Gastroesophageal sphincter (tissue), 4 donors: Measurements from ENCODE around the gene JMY. TPM values are rescaled to one million over a fixed set of nuclear protein-coding genes. Genes with fewer than 3 reads are reported as not detected.

Source experiments
- ATAC-seq: fragments of 150-250 bp; one replicate; pipeline ENCODE4 v1.9.1; 2016; ENCODE audit warnings: mild to moderate bottlenecking, moderate library complexity
- H3K27ac ChIP-seq, 4 donors: fragments of 200-600 bp; sonication (generic) in 3 of 4; 1 replicate in 3 of 4; 2 replicates in 1 of 4; pipeline ENCODE4 v1.5.1; 2016 to 2019
- H3K27me3 ChIP-seq: fragments of 200-600 bp; sonication (generic); one replicate; pipeline ENCODE4 v1.5.1; 2019
- H3K36me3 ChIP-seq, 2 donors: fragments of 200-600 bp; sonication (generic); one replicate each; pipeline ENCODE4 v1.5.1; 2019; ENCODE audit warnings: control low read depth in 1 of 2
- H3K4me1 ChIP-seq, 3 donors: fragments of 200-600 bp; sonication (generic); 1 replicate in 2 of 3; 2 replicates in 1 of 3; pipeline ENCODE4 v1.5.1; 2016 to 2019; ENCODE audit warnings: control low read depth in 2 of 3
- H3K4me3 ChIP-seq, 2 donors: fragments of 200-600 bp; sonication (generic); one replicate each; pipeline ENCODE4 v1.5.1; 2019; ENCODE audit warnings: mild to moderate bottlenecking in 1 of 2, moderate library complexity in 1 of 2
- H3K9me3 ChIP-seq, 3 donors: fragments of 200-600 bp; sonication (generic); one replicate each; pipeline ENCODE4 v1.5.1; 2017 to 2019; ENCODE audit warnings: control low read depth in 2 of 3
- EP300 ChIP-seq: sonication (generic); formaldehyde crosslinking; IDR thresholded peaks from one replicate; pipeline ENCODE4 v1.6.1; 2017; ENCODE audit warnings: antibody characterized with exemption, mild to moderate bottlenecking
- POLR2A ChIP-seq, 2 donors: fragments of 450-650 bp; IDR thresholded peaks; one replicate each; pipeline ENCODE4 v1.6.1; 2017; ENCODE audit warnings: antibody characterized with exemption in 2 of 2, mild to moderate bottlenecking in 2 of 2, moderate library complexity in 1 of 2
- POLR2AphosphoS5 ChIP-seq: sonication (generic); formaldehyde crosslinking; IDR thresholded peaks from one replicate; pipeline ENCODE4 v1.6.1; 2017; ENCODE audit warnings: antibody characterized with exemption
- WGBS, 2 donors: methylation state at CpG; one replicate each; pipeline ENCODE4 v1.1.5; 2018; ENCODE audit warnings: low coverage in 1 of 2; 5-methylcytosine and 5-hydroxymethylcytosine counted together
- total RNA-seq, 4 donors: library from RNA; depleted of rRNA; stranded (reverse); fragments of >200 nt; gene quantifications; one replicate each; pipeline ENCODE4 v1.1.0, GENCODE V29; 2016
- TF ChIP-seq, protein P1 (sequence below), 4 experiments: fragments of 200-600 bp in 2 of 4; fragments of 450-650 bp in 2 of 4; sonication (generic) in 1 of 4; IDR thresholded peaks; one replicate each; pipeline ENCODE4 v1.5.1; 2017 to 2019; ENCODE audit warnings: antibody characterized with exemption in 4 of 4, mild to moderate bottlenecking in 2 of 4, moderate library complexity in 2 of 4

Gene JMY
- total RNA-seq, 4 donors from 2014 or later, result 33.1 to 54.2 (median 46.5) TPM

DNA sequence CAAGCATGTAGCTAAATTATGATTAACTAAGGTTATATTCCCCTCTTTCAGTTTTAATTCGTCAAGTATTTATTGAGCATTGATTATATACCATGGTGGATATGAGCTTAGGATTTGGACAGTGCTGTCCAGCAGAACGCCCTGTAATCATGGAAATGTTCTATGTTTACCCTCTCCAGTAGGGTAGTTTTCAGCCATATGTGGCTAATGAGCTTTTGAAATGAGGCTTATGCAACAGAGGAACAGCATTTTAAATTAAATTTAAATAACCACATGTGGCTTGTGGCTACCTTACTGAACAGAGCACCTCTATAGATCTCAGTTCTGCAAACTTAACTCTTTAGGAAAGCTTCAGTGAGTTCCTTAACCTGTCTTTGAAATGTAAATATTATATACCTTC lies 59.1 kb downstream of the JMY start:
- Histone ChIP-seq H3K4me1 (no peaks in the 10 kb centered on the region), H3K9me3 (no peaks in the 10 kb centered on the region), H3K27me3 (no peaks in the 10 kb centered on the region), H3K36me3 (peaks cover 0 to 59% of the 10 kb centered on the region in 2 donors), H3K27ac (no peak overlapping the region), H3K4me3 (no peak overlapping the region)
- ATAC-seq, result no peak
- 89 to 100% methylated on average over 2 of the region's 2 CpGs for WGBS, 2 donors
- TF ChIP-seq, protein P1, sequence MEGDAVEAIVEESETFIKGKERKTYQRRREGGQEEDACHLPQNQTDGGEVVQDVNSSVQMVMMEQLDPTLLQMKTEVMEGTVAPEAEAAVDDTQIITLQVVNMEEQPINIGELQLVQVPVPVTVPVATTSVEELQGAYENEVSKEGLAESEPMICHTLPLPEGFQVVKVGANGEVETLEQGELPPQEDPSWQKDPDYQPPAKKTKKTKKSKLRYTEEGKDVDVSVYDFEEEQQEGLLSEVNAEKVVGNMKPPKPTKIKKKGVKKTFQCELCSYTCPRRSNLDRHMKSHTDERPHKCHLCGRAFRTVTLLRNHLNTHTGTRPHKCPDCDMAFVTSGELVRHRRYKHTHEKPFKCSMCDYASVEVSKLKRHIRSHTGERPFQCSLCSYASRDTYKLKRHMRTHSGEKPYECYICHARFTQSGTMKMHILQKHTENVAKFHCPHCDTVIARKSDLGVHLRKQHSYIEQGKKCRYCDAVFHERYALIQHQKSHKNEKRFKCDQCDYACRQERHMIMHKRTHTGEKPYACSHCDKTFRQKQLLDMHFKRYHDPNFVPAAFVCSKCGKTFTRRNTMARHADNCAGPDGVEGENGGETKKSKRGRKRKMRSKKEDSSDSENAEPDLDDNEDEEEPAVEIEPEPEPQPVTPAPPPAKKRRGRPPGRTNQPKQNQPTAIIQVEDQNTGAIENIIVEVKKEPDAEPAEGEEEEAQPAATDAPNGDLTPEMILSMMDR (IDR thresholded peaks at IDR 0.05), result no peak
- no peak for TF ChIP-seq EP300
- no peak for TF ChIP-seq POLR2AphosphoS5
- TF ChIP-seq POLR2A (IDR thresholded peaks at IDR 0.05), result no peak

DNA sequence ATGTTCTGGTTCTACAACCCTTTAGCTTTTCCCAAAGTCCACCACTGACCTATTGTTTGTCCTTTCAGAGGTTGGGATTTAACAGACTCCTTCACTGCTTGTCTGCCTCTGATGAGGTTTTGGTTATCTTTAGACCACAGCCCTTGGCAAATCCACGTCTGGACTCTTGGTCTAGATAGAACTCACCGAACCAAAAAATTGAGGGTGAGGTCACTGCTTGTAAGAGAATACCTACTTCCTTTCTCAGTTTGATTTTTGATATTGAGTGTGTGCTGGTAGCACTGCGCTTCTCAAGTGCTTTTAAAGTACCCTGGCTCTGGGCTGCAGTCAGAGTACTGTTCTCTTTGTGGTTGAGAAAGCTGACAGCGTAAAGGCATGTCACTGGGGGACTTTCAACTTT lies 61.7 kb downstream of the JMY start:
- H3K36me3 ChIP-seq, result peaks cover 4 to 59% of the 10 kb centered on the region in 2 donors
- H3K27ac ChIP-seq, result no peak overlapping the region
- WGBS, 2 donors, result 74 to 100% methylated on average over 1 to 4 of the region's 4 CpGs
- no peak overlapping the region for H3K4me3 ChIP-seq
- H3K4me1 ChIP-seq, result no peaks in the 10 kb centered on the region
- H3K9me3 ChIP-seq, result no peaks in the 10 kb centered on the region
- ATAC-seq, result no peak
- no peaks in the 10 kb centered on the region for H3K27me3 ChIP-seq
- no peak for TF ChIP-seq EP300
- TF ChIP-seq POLR2AphosphoS5, result no peak
- no peak for TF ChIP-seq POLR2A (IDR thresholded peaks at IDR 0.05)

DNA sequence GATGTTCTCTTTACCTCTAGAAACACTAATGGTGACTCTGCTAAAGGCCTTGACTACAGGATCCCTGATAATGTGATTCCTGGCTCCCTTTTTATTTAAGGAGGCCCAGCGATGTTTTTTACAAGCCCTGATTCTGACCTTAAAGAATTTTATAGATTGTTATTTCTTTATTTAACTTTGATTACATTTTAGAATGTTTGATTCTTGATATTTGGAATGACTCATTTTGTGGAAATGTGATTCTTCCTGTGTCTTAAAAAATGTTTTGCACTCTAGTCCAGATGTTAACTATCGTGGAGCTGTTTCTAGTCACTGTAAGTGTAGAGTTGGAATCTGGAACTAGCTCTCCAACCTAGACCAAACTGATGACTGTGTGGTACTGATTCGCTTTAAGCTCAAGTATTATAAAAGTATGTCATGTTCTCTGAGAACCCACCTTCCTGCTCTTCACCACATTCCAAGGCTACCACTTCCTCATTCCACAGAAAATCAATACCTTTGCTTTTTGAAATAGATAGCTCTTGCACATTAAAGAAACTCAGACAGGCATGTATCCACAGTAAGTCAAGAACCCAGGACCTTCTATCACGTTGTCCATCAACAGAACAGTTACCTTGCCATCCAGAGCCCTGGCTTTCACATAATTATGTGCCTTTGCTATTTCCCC lies 65.2 kb downstream of the JMY start:
- Histone ChIP-seq H3K4me1 (no peaks in the 10 kb centered on the region), H3K36me3 (peaks cover 4 to 87% of the 10 kb centered on the region in 2 donors), H3K27ac (no peak overlapping the region), H3K4me3 (no peak overlapping the region), H3K9me3 (no peaks in the 10 kb centered on the region), H3K27me3 (no peaks in the 10 kb centered on the region)
- TF ChIP-seq, protein P1 (IDR thresholded peaks at IDR 0.05), result no peak
- TF ChIP-seq EP300 (no peak), POLR2A (IDR thresholded peaks at IDR 0.05) (no peak), POLR2AphosphoS5 (no peak)
- no peak for ATAC-seq
- WGBS, 2 donors, result 67 to 88% methylated on average over 3 to 4 of the region's 4 CpGs

DNA sequence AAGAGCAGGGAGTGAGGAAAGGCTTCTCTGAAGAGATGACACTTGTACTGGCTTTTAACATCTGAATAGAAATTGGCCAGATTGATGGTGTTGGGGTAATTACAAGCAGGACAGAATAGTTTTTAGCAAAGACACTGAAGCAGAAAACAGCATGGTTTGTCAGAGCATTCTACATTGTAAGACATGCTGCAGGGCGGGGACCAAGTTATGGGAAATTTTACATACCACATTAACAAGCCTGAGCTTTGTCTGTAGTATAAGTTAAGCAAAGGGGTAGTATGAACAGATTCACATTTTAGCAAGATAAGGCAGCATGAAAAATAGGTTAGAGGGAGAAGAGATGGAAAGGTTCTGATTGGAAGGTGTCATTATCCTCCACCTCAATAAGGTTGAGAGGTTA lies 66.5 kb downstream of the JMY start:
- H3K27me3 ChIP-seq, result no peaks in the 10 kb centered on the region
- H3K4me1 ChIP-seq, result no peaks in the 10 kb centered on the region
- peaks cover 4 to 96% of the 10 kb centered on the region in 2 donors for H3K36me3 ChIP-seq
- no peak overlapping the region for H3K4me3 ChIP-seq
- TF ChIP-seq POLR2AphosphoS5 (no peak), POLR2A (IDR thresholded peaks at IDR 0.05) (no peak)
- TF ChIP-seq, protein P1 (IDR thresholded peaks at IDR 0.05), result no peak
- ATAC-seq, result no peak
- no peak overlapping the region for H3K27ac ChIP-seq
- 100% methylated on average over 1 of the region's 1 CpG for WGBS, 2 donors
- no peaks in the 10 kb centered on the region for H3K9me3 ChIP-seq

DNA sequence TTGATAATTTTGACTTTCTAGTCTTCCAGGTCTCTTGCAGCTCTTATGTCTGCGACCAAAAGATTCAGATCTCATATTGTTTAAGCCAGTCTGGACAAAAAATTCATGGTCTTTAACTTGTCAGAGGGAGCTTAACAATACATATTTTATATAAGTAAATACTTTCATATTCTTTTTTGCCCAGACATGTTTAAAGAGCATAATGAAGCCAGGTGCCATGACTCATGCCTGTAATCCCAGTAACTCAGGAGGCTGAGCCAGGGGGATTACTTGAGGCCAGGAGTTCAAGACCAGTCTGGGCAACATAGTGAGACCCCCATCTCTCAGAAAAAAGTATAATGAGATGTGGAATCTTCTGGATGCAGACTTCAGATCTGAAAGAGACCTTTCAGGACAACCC lies 69.8 kb downstream of the JMY start:
- WGBS, 2 donors, result 79 to 80% methylated on average over 1 of the region's 1 CpG
- no peak for ATAC-seq

More for the DNA sequence above, 69.8 kb downstream of the JMY start:
- Histone ChIP-seq H3K9me3 (no peaks in the 10 kb centered on the region), H3K4me1 (no peaks in the 10 kb centered on the region), H3K27ac (no peak overlapping the region), H3K4me3 (no peak overlapping the region), H3K27me3 (no peaks in the 10 kb centered on the region), H3K36me3 (peaks cover 0 to 88% of the 10 kb centered on the region in 2 donors)
- TF ChIP-seq EP300 (no peak), POLR2AphosphoS5 (no peak), POLR2A (IDR thresholded peaks at IDR 0.05) (no peak)
- TF ChIP-seq, protein P1 (IDR thresholded peaks at IDR 0.05), result no peak
